GM12878 (cell line): ENCODE measurements around the gene NXPH1. TPM values are rescaled to one million over a fixed set of nuclear protein-coding genes. Genes with fewer than 3 reads are reported as not detected.

Experiments
- ATAC-seq: fragments of 200-7000 bp; cut with Tn5 transposase; 3 replicates; pipeline ENCODE4 v1.9.1; 2020; ENCODE audit warnings: mild to moderate bottlenecking, moderate library complexity
- BruUV-seq: library from RNA; stranded (reverse); fragments of 400-500 nt; replicated peaks from 2 replicates; lab custom pipeline; 2021; lab: Mats Ljungman, UMichigan
- CTCF ChIA-PET: fragments of 300-600 bp; sonication (Branson Sonifier 250); formaldehyde crosslinking; extraction: SDS; loops from one replicate; lab custom pipeline; 2021; ENCODE audit warnings: inconsistent platforms; lab: Yijun Ruan, JAX
- POLR2A ChIA-PET: fragments of 350-600 bp; formaldehyde crosslinking; extraction: SDS; loops from one replicate; lab custom pipeline; 2021; ENCODE audit warnings: inconsistent platforms; lab: Charles Lee
- RAD21 ChIA-PET: fragments of 300-600 bp; sonication (Branson Sonifier 250); formaldehyde crosslinking; loops from one replicate; lab custom pipeline; 2023; ENCODE audit warnings: antibody characterized with exemption; ENCODE audit not compliant: unreplicated experiment; lab: Charles Lee
- SMC1A ChIA-PET: fragments of 300-600 bp; sonication (Branson Sonifier 250); formaldehyde crosslinking; loops from one replicate; lab custom pipeline; 2023; ENCODE audit not compliant: unreplicated experiment, uncharacterized antibody; lab: Charles Lee
- DNase-seq: peaks from one replicate; pipeline ENCODE4 v3.0.0-alpha.2; 2011; ENCODE audit warnings: low read depth, low spot score
- FAIRE-seq: peaks from 3 replicates; lab custom pipeline; 2011; peaks lifted over from hg19 to GRCh38; lab: Jason Lieb, UNC
- H2AFZ ChIP-seq: 2 replicates; pipeline ENCODE4 v1.6.0; 2011; ENCODE audit warnings: low read depth, low read length, control low read depth; ENCODE audit not compliant: control insufficient read depth
- H3K27ac ChIP-seq: 2 replicates; pipeline ENCODE4 v1.5.1; 2011; ENCODE audit warnings: control low read depth; ENCODE audit not compliant: control insufficient read depth, insufficient read depth
- H3K27me3 ChIP-seq, 2 experiments: replicated peaks in 1 of 2; 2 replicates each; pipeline versions ENCODE4 v1.6.0 to v1.6.1; 2011; ENCODE audit warnings: low read length in 1 of 2; ENCODE audit not compliant: control insufficient read depth in 2 of 2, insufficient read depth in 2 of 2
- H3K36me3 ChIP-seq, 2 experiments: 2 replicates each; pipeline ENCODE4 v1.5.1; 2011; ENCODE audit warnings: low read length in 1 of 2; ENCODE audit not compliant: control insufficient read depth in 2 of 2, insufficient read depth in 2 of 2
- H3K4me1 ChIP-seq: 2 replicates; pipeline ENCODE4 v1.6.1; 2011; ENCODE audit warnings: mild to moderate bottlenecking, low read length, moderate library complexity, mixed read lengths; ENCODE audit not compliant: control insufficient read depth, insufficient read depth
- H3K4me2 ChIP-seq: 2 replicates; pipeline ENCODE4 v1.6.0; 2011; ENCODE audit warnings: control low read depth; ENCODE audit not compliant: control insufficient read depth, insufficient read depth
- H3K4me3 ChIP-seq: fragments of 200-600 bp; sonication (generic); 2 replicates; pipeline ENCODE4 v1.5.1; 2016
- H3K79me2 ChIP-seq: 2 replicates; pipeline ENCODE4 v1.6.0; 2011; ENCODE audit warnings: low read length; ENCODE audit not compliant: control insufficient read depth, insufficient read depth
- H3K9ac ChIP-seq: 2 replicates; pipeline ENCODE4 v1.8.0; 2011; ENCODE audit warnings: low read length, control low read depth, mixed read lengths; ENCODE audit not compliant: control insufficient read depth, insufficient read depth
- H3K9me3 ChIP-seq: replicated peaks from 3 replicates; pipeline ENCODE4 v1.5.1; 2011; ENCODE audit warnings: mild to moderate bottlenecking, low read length; ENCODE audit not compliant: control insufficient read depth, insufficient read depth
- H4K20me1 ChIP-seq: 2 replicates; pipeline ENCODE4 v1.6.0; 2011; ENCODE audit not compliant: control insufficient read depth, insufficient read depth
- BMI1 ChIP-seq: fragments of 450-650 bp; IDR thresholded peaks from 2 replicates; pipeline ENCODE4 v1.6.1; 2016; ENCODE audit warnings: mild to moderate bottlenecking, moderate library complexity, borderline replicate concordance
- CBX3 ChIP-seq: fragments of 200-600 bp; sonication (generic); IDR thresholded peaks from 2 replicates; pipeline ENCODE4 v1.6.1; 2016; ENCODE audit warnings: low read depth, borderline replicate concordance
- CHD2 ChIP-seq: IDR thresholded peaks from 2 replicates; pipeline ENCODE4 v1.6.1; 2011; ENCODE audit warnings: low read depth, low read length, improper control_type of control experiment, borderline replicate concordance
- CHD4 ChIP-seq: fragments of 200-600 bp; sonication (generic); IDR thresholded peaks from 2 replicates; pipeline ENCODE4 v1.6.1; 2016; ENCODE audit warnings: mild to moderate bottlenecking
- GATAD2B ChIP-seq: fragments of 450-650 bp; conservative IDR thresholded peaks from 2 replicates; pipeline ENCODE4 v1.6.1; 2017; ENCODE audit warnings: low read depth, mild to moderate bottlenecking, moderate library complexity
- HDGF ChIP-seq: fragments of 450-650 bp; IDR thresholded peaks from 2 replicates; pipeline ENCODE4 v1.6.1; 2016; ENCODE audit warnings: antibody characterized with exemption
- MXI1 ChIP-seq: fragments of 150-350 bp; IDR thresholded peaks from 2 replicates; pipeline ENCODE4 v1.6.1; 2011; ENCODE audit warnings: low read depth, mild to moderate bottlenecking, inconsistent platforms, low read length, improper control_type of control experiment
- SIX5 ChIP-seq: IDR thresholded peaks from 2 replicates; pipeline ENCODE4 v1.6.1; 2011; ENCODE audit warnings: mild to moderate bottlenecking, low read depth, low read length, moderate library complexity; ENCODE audit not compliant: severe bottlenecking
- SMC3 ChIP-seq: IDR thresholded peaks from 2 replicates; pipeline ENCODE4 v1.6.1; 2011; ENCODE audit warnings: low read length, improper control_type of control experiment, borderline replicate concordance
- SREBF1 ChIP-seq: IDR thresholded peaks from 2 replicates; pipeline ENCODE4 v1.6.1; 2012; ENCODE audit warnings: mild to moderate bottlenecking, low read length
- TAF1 ChIP-seq: IDR thresholded peaks from 2 replicates; pipeline ENCODE4 v1.6.1; 2011; ENCODE audit warnings: mild to moderate bottlenecking, low read depth, low read length, borderline replicate concordance
- TCF3 ChIP-seq: IDR thresholded peaks from 2 replicates; pipeline ENCODE4 v1.6.1; 2012; ENCODE audit warnings: low read depth, mild to moderate bottlenecking, low read length, borderline replicate concordance; ENCODE audit not compliant: insufficient read depth
- TCF7 ChIP-seq: IDR thresholded peaks from 2 replicates; pipeline ENCODE4 v1.6.1; 2014; ENCODE audit warnings: antibody characterized with exemption, borderline replicate concordance
- ZSCAN29 ChIP-seq: fragments of 450-650 bp; IDR thresholded peaks from 2 replicates; pipeline ENCODE4 v1.6.1; 2017; ENCODE audit warnings: mild to moderate bottlenecking, moderate library complexity
- WGBS: methylation state at CpG from one replicate; pipeline ENCODE4 v1.1.6; 2016; ENCODE audit warnings: low lambda C conversion rate; ENCODE audit not compliant: insufficient replicate concordance, insufficient coverage; ENCODE audit errors: missing lambda C conversion rate; 5-methylcytosine and 5-hydroxymethylcytosine counted together
- in situ Hi-C: fragments of 300-500 bp; cut with MboI; formaldehyde crosslinking; loops from 9 replicates; pipeline ENCODE4 v1.14.3; 2018; ENCODE audit warnings: mixed read lengths
- intact Hi-C: fragments of 100-400 bp; cut with micrococcal nuclease; formaldehyde crosslinking; loops from one replicate; pipeline ENCODE4 v1.14.2; 2022; ENCODE audit not compliant: unreplicated experiment
- polyA plus RNA-seq, 11 experiments: library from polyadenylated mRNA; depleted of rRNA in 4 of 11; unstranded in 6 of 11; stranded (reverse) in 5 of 11; fragments of >200 nt; fragmentation: Nextera tagmentation in 4 of 11; fragmentation: Illumina TruSeq in 1 of 11; extraction: Ambion mirVana in 4 of 11; extraction: Trizol in 1 of 11; gene quantifications; 1 replicate in 1 of 11; 2 replicates in 10 of 11; pipeline versions ENCODE4 v1.2.1 to v1.2.3, GENCODE V29; 2011 to 2016; ENCODE audit warnings: inconsistent platforms in 2 of 11, missing spikeins in 2 of 11, low read depth in 1 of 11
- total RNA-seq, 4 experiments: library from RNA; depleted of rRNA in 3 of 4; stranded (reverse); fragments of >200 nt in 3 of 4; fragmentation: Illumina TruSeq in 1 of 4; extraction: Trizol in 1 of 4; gene quantifications; 2 replicates each; pipeline versions ENCODE4 v1.2.1 to v1.2.3, GENCODE V29; 2013 to 2021
- TF ChIP-seq, protein P1 (sequence below): fragments of 450-650 bp; formaldehyde crosslinking; IDR thresholded peaks from 2 replicates; pipeline ENCODE4 v1.4.0; 2020; ENCODE audit warnings: mild to moderate bottlenecking, moderate library complexity
- TF ChIP-seq, protein P2 (sequence below): fragments of 150-350 bp; IDR thresholded peaks from 2 replicates; pipeline ENCODE4 v1.6.1; 2014; ENCODE audit warnings: mild to moderate bottlenecking, low read depth, low read length

NXPH1 gene
- total and polyA plus RNA-seq, 10 of the 15 experiments (the other 5 are each of a cell fraction or from before 2014, with no cell fraction given), result 0.06 to 0.34 TPM; not detected in 8

- intact Hi-C loops, result no loop called here
- Histone ChIP-seq H3K4me3 (no peak overlapping the region), H3K36me3 (no peaks in the 10 kb centered on the region), H3K9me3 (no peaks in the 10 kb centered on the region), H3K27me3 (no peaks in the 10 kb centered on the region), H3K4me2 (no peak overlapping the region), H3K9ac (no peak overlapping the region), H2AFZ (no peak overlapping the region), H4K20me1 (no peaks in the 10 kb centered on the region), H3K79me2 (no peaks in the 10 kb centered on the region), H3K4me1 (no peaks in the 10 kb centered on the region), H3K27ac (no peak overlapping the region)
- ATAC-seq, result no peak
- WGBS, result 23% methylated on average over 2 of the region's 2 CpGs
- FAIRE-seq, result no peak
- no TSS peak for BruUV-seq
- ChIA-PET RAD21 (no interaction called here), CTCF (no interaction called here), POLR2A (no interaction called here), SMC1A (no interaction called here)
- DNase-seq, result no peak
- in situ Hi-C loops, result no loop called here
- TF ChIP-seq TCF3 (no peak), CHD4 (no peak), BMI1 (no peak), HDGF (no peak), ZSCAN29 (no peak), SREBF1 (no peak), TAF1 (no peak), CBX3 (no peak), GATAD2B (no peak), SMC3 (no peak), CHD2 (no peak), MXI1 (no peak), SIX5 (no peak), TCF7 (no peak)
- TF ChIP-seq, protein P1, sequence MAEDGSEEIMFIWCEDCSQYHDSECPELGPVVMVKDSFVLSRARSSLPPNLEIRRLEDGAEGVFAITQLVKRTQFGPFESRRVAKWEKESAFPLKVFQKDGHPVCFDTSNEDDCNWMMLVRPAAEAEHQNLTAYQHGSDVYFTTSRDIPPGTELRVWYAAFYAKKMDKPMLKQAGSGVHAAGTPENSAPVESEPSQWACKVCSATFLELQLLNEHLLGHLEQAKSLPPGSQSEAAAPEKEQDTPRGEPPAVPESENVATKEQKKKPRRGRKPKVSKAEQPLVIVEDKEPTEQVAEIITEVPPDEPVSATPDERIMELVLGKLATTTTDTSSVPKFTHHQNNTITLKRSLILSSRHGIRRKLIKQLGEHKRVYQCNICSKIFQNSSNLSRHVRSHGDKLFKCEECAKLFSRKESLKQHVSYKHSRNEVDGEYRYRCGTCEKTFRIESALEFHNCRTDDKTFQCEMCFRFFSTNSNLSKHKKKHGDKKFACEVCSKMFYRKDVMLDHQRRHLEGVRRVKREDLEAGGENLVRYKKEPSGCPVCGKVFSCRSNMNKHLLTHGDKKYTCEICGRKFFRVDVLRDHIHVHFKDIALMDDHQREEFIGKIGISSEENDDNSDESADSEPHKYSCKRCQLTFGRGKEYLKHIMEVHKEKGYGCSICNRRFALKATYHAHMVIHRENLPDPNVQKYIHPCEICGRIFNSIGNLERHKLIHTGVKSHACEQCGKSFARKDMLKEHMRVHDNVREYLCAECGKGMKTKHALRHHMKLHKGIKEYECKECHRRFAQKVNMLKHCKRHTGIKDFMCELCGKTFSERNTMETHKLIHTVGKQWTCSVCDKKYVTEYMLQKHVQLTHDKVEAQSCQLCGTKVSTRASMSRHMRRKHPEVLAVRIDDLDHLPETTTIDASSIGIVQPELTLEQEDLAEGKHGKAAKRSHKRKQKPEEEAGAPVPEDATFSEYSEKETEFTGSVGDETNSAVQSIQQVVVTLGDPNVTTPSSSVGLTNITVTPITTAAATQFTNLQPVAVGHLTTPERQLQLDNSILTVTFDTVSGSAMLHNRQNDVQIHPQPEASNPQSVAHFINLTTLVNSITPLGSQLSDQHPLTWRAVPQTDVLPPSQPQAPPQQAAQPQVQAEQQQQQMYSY (CRISPR knock-in tag), result no peak
- TF ChIP-seq, protein P2, sequence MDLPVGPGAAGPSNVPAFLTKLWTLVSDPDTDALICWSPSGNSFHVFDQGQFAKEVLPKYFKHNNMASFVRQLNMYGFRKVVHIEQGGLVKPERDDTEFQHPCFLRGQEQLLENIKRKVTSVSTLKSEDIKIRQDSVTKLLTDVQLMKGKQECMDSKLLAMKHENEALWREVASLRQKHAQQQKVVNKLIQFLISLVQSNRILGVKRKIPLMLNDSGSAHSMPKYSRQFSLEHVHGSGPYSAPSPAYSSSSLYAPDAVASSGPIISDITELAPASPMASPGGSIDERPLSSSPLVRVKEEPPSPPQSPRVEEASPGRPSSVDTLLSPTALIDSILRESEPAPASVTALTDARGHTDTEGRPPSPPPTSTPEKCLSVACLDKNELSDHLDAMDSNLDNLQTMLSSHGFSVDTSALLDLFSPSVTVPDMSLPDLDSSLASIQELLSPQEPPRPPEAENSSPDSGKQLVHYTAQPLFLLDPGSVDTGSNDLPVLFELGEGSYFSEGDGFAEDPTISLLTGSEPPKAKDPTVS, result no peak
These were observed 158.8 kb downstream of the NXPH1 start for GRCh38 chr7:8592167-8592566.
